Prostate gland (tissue), 2 donors: Measurements from ENCODE around the gene SLC25A21.

Experiments
- POLR2A ChIP-seq: fragments of 450-650 bp; IDR thresholded peaks from one replicate; pipeline ENCODE4 v1.6.1; 2016; ENCODE audit warnings: antibody characterized with exemption, mild to moderate bottlenecking
- POLR2AphosphoS5 ChIP-seq: sonication (generic); formaldehyde crosslinking; IDR thresholded peaks from one replicate; pipeline ENCODE4 v1.6.1; 2017; ENCODE audit warnings: antibody characterized with exemption
- TF ChIP-seq, protein P1 (sequence below), 4 experiments: fragments of 200-600 bp in 2 of 4; fragments of 450-650 bp in 2 of 4; sonication (generic) in 2 of 4; IDR thresholded peaks; 1 replicate in 3 of 4; 2 replicates in 1 of 4; pipeline ENCODE4 v1.5.1; 2016 to 2019; ENCODE audit warnings: antibody characterized with exemption in 4 of 4, mild to moderate bottlenecking in 2 of 4, moderate library complexity in 2 of 4

DNA sequence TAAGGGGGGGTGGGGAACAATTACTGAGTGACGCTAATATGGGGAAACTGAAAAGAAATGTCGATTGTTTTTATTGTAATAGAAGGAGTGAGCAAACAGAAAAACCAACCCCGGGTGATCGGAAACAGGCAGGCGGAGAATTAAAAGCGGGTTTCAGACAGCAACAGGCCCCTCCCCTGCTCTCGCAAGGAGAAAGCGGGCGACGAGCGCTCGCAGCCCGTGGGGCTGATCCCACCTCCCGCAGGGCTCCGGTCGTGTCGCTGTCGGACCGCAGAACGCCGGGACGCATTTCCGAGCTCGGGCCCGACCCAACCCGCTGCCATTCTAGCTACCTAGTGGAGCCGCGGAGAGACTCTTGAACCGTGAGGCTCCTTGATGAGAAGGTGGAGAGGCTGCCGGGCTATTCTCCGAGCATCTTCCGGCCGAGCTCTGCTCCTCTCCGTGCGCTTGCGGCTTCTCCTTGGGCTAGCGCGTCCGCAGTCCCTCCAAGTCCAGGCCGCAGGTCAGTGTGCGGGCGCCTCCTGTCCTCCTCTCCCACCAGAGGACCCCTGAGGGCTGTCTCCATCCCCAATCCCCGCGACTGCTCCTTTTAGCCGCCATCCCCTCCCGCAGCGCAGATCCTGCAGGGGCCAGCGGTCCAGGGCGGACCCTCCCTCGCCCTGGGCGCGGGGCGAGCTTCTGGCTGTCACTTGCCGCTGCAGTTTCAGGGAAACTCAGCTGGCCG, 514.8 kb downstream of the SLC25A21 start:
- TF ChIP-seq, protein P1, sequence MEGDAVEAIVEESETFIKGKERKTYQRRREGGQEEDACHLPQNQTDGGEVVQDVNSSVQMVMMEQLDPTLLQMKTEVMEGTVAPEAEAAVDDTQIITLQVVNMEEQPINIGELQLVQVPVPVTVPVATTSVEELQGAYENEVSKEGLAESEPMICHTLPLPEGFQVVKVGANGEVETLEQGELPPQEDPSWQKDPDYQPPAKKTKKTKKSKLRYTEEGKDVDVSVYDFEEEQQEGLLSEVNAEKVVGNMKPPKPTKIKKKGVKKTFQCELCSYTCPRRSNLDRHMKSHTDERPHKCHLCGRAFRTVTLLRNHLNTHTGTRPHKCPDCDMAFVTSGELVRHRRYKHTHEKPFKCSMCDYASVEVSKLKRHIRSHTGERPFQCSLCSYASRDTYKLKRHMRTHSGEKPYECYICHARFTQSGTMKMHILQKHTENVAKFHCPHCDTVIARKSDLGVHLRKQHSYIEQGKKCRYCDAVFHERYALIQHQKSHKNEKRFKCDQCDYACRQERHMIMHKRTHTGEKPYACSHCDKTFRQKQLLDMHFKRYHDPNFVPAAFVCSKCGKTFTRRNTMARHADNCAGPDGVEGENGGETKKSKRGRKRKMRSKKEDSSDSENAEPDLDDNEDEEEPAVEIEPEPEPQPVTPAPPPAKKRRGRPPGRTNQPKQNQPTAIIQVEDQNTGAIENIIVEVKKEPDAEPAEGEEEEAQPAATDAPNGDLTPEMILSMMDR (IDR thresholded peaks at IDR 0.05): peak in 3 of 4 experiments; percentile 13 to 31 (median 28)
- TF ChIP-seq POLR2A: no peak
- no peak for TF ChIP-seq POLR2AphosphoS5
